Measurements from ENCODE around the gene RRM1. TPM values are rescaled to one million over a fixed set of nuclear protein-coding genes. Genes with fewer than 3 reads are reported as not detected.
A peak's percentile ranks its signal among the peaks of the same experiment; 100 is the strongest.

The RRM1 gene
- polyA plus RNA-seq, 4 donors = 66.8 to 82.4 (median 73.6) TPM

GRCh38 chr11:4074266-4074665, 20.3 kb upstream of the RRM1 start:
- no peak for DNase-seq (ENCODE audit: low read depth in 4 of 4, low spot score in 3 of 4)

- DNase-seq (ENCODE audit: low read depth in 4 of 4, low spot score in 3 of 4) = no peak
Measured at GRCh38 chr11:4076774-4077173, 17.8 kb upstream of the RRM1 start.

GRCh38 chr11:4083198-4083597, 11.4 kb upstream of the RRM1 start:
- no peak for DNase-seq (ENCODE audit: low read depth in 4 of 4, low spot score in 3 of 4)

GRCh38 chr11:4084406-4085125, 10.0 kb upstream of the RRM1 start:
- no peak for DNase-seq (ENCODE audit: low read depth in 4 of 4, low spot score in 3 of 4)

DNA sequence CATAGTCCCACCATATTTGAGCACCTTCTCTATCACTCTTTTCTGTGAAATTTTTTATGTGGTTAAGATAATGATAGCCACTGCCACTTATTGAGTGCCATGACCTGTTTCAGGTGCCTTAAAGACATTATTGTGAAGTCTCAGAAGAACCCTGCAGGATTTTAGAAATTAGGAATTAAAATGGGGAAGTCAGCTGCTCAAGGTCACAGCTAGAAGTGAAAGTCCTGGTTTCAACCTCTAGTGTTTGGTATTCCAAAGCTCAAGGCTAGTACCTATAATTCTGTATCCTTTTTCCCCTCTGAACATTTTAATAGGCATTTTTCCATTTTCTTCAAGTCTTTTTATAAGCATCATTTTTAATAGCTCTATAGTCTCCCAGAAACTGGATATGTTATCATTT, 9.0 kb upstream of the RRM1 start:
- no peak for DNase-seq (ENCODE audit: low read depth in 4 of 4, low spot score in 3 of 4)

DNA sequence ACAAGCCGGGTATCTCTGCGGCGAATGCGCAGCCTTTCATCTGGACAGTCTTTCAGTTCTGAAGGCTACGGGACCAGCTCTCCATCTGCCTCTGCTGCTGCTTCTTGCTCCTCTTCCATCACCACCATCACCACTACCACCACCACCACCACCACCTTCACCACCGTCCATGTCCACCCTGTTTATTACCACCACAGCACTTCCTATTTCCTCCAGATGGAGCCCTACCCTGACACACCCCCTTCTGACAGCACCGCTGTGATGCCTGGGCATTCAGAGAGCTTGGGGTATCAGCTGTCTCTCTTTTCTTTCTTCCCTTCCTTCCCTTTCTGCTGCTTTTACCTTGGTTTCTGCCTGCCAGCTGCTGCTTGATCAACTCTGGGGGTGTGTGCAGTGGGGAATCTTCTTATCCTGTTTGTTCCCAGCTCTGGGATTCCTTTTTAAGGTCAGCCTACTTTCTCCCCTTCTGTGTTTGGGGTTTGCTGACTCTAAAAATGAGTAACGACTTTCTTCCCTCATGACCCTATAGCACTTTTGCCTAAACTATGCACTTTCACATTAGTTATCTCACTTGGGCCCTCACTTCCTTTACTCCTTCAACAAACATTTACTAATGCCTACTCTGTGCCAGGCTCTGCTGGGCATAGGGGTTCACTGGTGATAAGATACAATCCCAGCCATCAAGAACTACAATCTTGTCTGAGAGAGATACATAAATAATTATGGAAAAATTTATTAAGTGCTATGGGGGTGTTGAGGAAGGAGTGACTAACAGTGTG, 7.8 kb upstream of the RRM1 start:
- DNase-seq (ENCODE audit: low read depth in 4 of 4, low spot score in 3 of 4) = no peak

GRCh38 chr11:4087551-4087950, 7.0 kb upstream of the RRM1 start:
- DNase-seq (ENCODE audit: low read depth in 4 of 4, low spot score in 3 of 4) = no peak

DNA sequence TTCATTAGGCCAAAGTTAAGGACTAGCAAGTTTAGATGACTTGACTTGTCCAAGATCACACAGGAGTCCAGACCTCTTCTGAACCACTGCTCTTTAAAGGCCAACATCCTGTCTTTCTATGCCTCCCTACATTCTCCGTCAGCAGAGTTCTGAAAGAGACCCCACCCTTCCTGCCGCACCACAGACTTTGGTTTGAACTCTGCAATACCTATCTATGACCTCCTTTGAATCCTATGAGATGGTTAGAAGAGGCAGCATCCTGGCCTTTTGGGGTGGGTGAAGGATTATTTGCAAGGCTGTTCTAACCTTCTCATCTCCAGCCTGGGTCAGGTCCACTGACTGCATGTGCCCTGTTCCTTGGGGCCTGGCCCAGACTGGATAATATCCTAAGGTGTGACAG, 4.3 kb upstream of the RRM1 start:
- DNase-seq (ENCODE audit: low read depth in 4 of 4, low spot score in 3 of 4) = no peak

DNA sequence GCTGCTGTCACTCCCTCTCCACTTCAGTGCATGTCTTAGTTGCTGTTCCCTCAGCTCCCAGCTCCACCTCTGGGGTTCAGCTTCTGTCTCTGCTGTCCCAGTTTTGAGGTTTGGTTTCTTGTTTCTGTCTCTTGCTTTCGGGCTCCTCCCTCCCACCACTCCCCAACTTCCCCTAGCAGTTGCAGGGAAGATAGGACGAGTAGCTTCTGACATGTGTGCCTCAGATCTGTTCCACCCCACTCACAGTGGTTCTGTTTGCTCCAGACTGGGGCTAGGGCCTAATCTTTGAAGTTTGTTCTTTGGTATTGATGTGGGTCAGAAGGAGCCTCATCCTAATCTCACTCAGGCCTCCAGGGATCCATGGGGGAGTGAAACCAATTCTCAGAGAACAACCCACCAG, 2.6 kb upstream of the RRM1 start:
- no peak for DNase-seq (ENCODE audit: low read depth in 4 of 4, low spot score in 3 of 4)

DNA sequence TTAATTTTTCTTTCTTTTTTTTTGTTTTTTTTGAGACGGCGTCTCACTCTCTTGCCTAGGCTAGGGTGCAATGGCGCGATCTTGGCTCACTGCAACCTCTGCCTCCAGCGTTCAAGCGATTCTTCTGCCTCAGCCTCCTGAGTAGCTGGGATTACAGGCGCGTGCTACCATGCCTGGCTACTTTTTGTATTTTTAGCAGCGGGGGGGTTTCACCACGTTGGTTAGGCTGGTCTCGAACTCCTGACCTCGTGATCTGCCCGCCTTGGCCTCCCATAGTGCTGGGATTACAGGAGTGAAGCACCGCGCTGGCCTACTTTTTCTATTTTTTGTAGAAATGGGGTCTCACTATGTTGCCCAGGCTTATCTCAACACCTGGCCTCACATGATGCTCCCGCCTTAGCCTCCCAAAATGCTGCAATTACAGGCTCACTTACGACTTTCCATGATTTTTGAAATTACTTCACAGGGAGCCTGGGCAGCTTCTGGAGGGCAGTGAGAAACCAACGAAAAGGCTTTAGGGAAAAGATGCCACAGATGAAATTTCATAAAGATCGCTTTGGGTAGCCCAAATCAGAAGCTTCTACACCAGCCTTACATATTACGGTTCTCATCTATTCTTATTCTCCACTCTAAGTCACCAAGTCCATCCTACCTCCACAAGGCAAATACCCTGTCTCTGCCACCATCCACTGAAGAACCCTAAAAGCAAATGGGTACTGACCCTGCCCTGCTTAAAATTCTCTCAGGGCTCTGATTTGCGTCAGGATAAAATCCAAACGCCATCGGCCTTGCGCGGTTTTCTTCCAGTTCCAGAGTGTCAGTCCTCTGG, 866 bp upstream of the RRM1 start:
- peak in 2 of 4 donors; percentile 4 to 15 for DNase-seq (ENCODE audit: low read depth in 4 of 4, low spot score in 3 of 4)

- no peak for DNase-seq (ENCODE audit: low read depth in 4 of 4, low spot score in 3 of 4)
Measured at GRCh38 chr11:4095509-4096230, 1.1 kb downstream of the RRM1 start.

- DNase-seq (ENCODE audit: low read depth in 4 of 4, low spot score in 3 of 4) = no peak
Measured at GRCh38 chr11:4098026-4098621, 3.5 kb downstream of the RRM1 start.

DNA sequence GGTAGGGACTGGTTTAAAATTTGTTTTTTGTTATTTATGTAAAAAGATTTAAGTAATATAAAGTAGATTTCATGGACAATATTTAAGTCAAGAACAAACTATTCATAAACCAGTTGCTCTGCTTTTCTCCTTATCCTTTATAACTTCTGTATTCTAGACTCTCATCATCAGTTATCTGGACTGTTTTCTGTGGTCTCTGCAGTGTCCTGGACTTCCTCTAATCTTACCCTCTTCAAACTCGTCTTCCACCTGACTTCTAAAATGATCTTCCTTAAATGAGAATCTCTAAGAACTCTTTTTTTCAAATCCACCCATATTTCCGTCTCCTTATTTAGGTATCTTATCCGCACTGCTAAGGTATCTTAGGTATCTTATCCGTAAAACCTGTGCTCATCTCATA, 8.1 kb downstream of the RRM1 start:
- no peak for DNase-seq (ENCODE audit: low read depth in 4 of 4, low spot score in 3 of 4)

GRCh38 chr11:4103269-4103668, 8.7 kb downstream of the RRM1 start:
- no peak for DNase-seq (ENCODE audit: low read depth in 4 of 4, low spot score in 3 of 4)

DNA sequence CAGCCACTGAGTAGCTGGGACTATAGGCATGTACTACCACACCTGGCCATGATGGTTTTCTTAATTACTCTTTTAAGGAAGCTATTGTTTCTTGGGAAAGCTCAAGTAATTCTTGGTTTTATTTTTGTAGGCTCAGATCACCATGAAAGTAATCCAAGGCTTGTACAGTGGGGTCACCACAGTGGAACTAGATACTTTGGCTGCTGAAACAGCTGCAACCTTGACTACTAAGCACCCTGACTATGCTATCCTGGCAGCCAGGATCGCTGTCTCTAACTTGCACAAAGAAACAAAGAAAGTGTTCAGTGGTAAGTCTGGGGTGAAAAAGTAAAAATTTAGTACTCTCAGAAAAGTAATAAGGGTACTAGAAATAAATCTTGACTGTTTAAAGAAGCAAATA, 11.3 kb downstream of the RRM1 start:
- no peak for DNase-seq (ENCODE audit: low read depth in 4 of 4, low spot score in 3 of 4)

GRCh38 chr11:4111834-4112233, 17.2 kb downstream of the RRM1 start:
- DNase-seq (ENCODE audit: low read depth in 4 of 4, low spot score in 3 of 4) = no peak

- DNase-seq (ENCODE audit: low read depth in 4 of 4, low spot score in 3 of 4) = no peak
Measured at GRCh38 chr11:4115128-4115527, 20.5 kb downstream of the RRM1 start.

- no peak for DNase-seq (ENCODE audit: low read depth in 4 of 4, low spot score in 3 of 4)
Measured at GRCh38 chr11:4118107-4118506, 23.5 kb downstream of the RRM1 start.

- DNase-seq (ENCODE audit: low read depth in 4 of 4, low spot score in 3 of 4) = no peak
Measured at GRCh38 chr11:4123218-4123617, 28.6 kb downstream of the RRM1 start.

DNA sequence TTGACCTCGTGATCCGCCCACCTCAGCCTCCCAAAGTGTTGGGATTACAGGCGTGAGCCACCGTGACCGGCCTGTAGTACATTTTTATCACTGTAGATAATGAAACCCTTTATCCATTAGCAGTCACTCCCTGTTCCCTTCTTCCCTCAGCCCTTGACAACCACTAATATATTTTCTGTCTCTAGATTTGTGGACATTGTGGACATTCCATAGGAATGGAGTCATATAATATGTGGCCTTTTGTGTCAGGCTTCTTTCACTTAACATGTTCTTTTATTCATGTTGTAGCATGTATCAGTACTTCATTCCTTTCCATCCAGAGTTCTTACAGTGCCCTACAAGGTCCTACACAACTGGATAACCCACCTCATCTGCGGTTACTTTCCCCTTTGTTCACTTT, 30.5 kb downstream of the RRM1 start:
- DNase-seq (ENCODE audit: low read depth in 4 of 4, low spot score in 3 of 4) = no peak
